Endodermal cell (in vitro differentiated cells): ENCODE measurements around the gene YBX3. TPM values are rescaled to one million over a fixed set of nuclear protein-coding genes. Genes with fewer than 3 reads are reported as not detected.

Experiments used
- DNase-seq: peaks from one replicate; pipeline ENCODE4 v3.0.0-alpha.2; 2017
- H3K27ac ChIP-seq: 2 replicates; pipeline ENCODE4 v1.5.1; 2013; ENCODE audit warnings: mild to moderate bottlenecking, low read depth, low read length, moderate library complexity
- H3K27me3 ChIP-seq: 2 replicates; pipeline ENCODE4 v1.6.1; 2013; ENCODE audit warnings: mild to moderate bottlenecking, low read length, moderate library complexity; ENCODE audit not compliant: insufficient read depth, control insufficient read depth, poor library complexity, severe bottlenecking
- H3K36me3 ChIP-seq: 2 replicates; pipeline ENCODE4 v1.7.0; 2013; ENCODE audit warnings: mild to moderate bottlenecking, low read length, moderate library complexity; ENCODE audit not compliant: control insufficient read depth, insufficient read depth
- H3K4me1 ChIP-seq: one replicate; pipeline ENCODE4 v1.7.0; 2013; ENCODE audit warnings: low read length; ENCODE audit not compliant: control insufficient read depth, insufficient read depth
- H3K4me3 ChIP-seq: 2 replicates; pipeline ENCODE4 v1.5.1; 2013; ENCODE audit warnings: mild to moderate bottlenecking, low read length, moderate library complexity
- H3K9ac ChIP-seq: 2 replicates; pipeline ENCODE4 v1.6.1; 2013; ENCODE audit warnings: mild to moderate bottlenecking, low read length, moderate library complexity; ENCODE audit not compliant: poor library complexity, severe bottlenecking; ENCODE audit errors: extremely low read depth
- H3K9me3 ChIP-seq: 2 replicates; pipeline ENCODE4 v1.6.1; 2013; ENCODE audit warnings: mild to moderate bottlenecking, low read length, moderate library complexity; ENCODE audit not compliant: control insufficient read depth
- H3K27ac Mint-ChIP-seq: 2 replicates; pipeline ENCODE4 v1.8.0; 2020; ENCODE audit warnings: mixed read lengths
- H3K27me3 Mint-ChIP-seq: 2 replicates; pipeline ENCODE4 v1.8.0; 2021; ENCODE audit warnings: mild to moderate bottlenecking, mixed read lengths; ENCODE audit not compliant: insufficient read depth
- H3K36me3 Mint-ChIP-seq: 2 replicates; pipeline ENCODE4 v1.8.0; 2020; ENCODE audit warnings: low read depth, mixed read lengths
- H3K4me1 Mint-ChIP-seq: 2 replicates; pipeline ENCODE4 v1.8.0; 2020; ENCODE audit warnings: mixed read lengths
- H3K4me3 Mint-ChIP-seq: 2 replicates; pipeline ENCODE4 v1.8.0; 2020; ENCODE audit warnings: mild to moderate bottlenecking, moderate library complexity, mixed read lengths
- H3K9me3 Mint-ChIP-seq: 2 replicates; pipeline ENCODE4 v1.8.0; 2020; ENCODE audit warnings: mild to moderate bottlenecking, mixed read lengths
- WGBS, 2 experiments: methylation state at CpG; one replicate each; pipeline versions ENCODE4 v1.1.5 to v1.1.7; 2013; ENCODE audit warnings: missing lambda C conversion rate in 2 of 2, mixed read lengths in 1 of 2; ENCODE audit not compliant: insufficient coverage in 1 of 2, insufficient read length in 1 of 2; 5-methylcytosine and 5-hydroxymethylcytosine counted together
- total RNA-seq, 2 donors: library from RNA; stranded (reverse); fragmentation: NEBNext Ultra II Directional in 1 of 2; extraction: Animal tissue kit (Norgen Biotek cat#: 25700) in 1 of 2; gene quantifications; 2 replicates in 1 of 2; 3 replicates in 1 of 2; pipeline ENCODE4 v1.2.1, GENCODE V29; 2021
- TF ChIP-seq, protein P1 (sequence below): fragments of 200-600 bp; sonication (generic); conservative IDR thresholded peaks from 2 replicates; pipeline ENCODE4 v1.5.0; 2021; ENCODE audit warnings: antibody characterized with exemption, mild to moderate bottlenecking

The YBX3 gene
- total RNA-seq, 2 donors from 2014 or later = 251 to 419 TPM

DNA sequence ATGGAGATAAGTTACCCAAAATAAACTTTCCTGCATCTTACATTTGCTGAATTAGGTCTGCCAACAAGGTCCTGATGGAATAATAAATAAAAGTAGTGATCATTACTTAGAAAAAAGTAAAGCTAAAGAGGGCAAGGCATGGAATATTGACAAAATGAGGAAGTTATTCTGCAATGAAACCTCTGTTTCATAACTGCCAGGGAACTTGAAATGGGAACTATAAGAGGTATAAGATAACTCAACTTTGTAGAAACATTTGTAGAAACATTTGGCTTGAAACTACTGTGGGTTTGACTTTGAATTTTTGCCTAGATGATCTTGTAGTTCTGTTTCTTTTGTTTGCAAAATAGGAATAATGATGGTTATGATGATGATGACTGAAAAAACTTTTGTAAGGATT is 18.7 kb upstream of the YBX3 start:
- Mint-ChIP-seq H3K27ac (no peak overlapping the region), H3K9me3 (peaks cover 2% of the 10 kb centered on the region), H3K36me3 (no peaks in the 10 kb centered on the region), H3K4me1 (peaks cover 14% of the 10 kb centered on the region), H3K4me3 (no peak overlapping the region), H3K27me3 (peaks cover 9% of the 10 kb centered on the region)
- Histone ChIP-seq H3K9me3 (no peaks in the 10 kb centered on the region), H3K27ac (no peak overlapping the region), H3K27me3 (no peaks in the 10 kb centered on the region), H3K36me3 (no peaks in the 10 kb centered on the region), H3K9ac (no peak overlapping the region), H3K4me1 (peaks cover 3% of the 10 kb centered on the region), H3K4me3 (no peak overlapping the region)
- no peak for DNase-seq
- TF ChIP-seq, protein P1, sequence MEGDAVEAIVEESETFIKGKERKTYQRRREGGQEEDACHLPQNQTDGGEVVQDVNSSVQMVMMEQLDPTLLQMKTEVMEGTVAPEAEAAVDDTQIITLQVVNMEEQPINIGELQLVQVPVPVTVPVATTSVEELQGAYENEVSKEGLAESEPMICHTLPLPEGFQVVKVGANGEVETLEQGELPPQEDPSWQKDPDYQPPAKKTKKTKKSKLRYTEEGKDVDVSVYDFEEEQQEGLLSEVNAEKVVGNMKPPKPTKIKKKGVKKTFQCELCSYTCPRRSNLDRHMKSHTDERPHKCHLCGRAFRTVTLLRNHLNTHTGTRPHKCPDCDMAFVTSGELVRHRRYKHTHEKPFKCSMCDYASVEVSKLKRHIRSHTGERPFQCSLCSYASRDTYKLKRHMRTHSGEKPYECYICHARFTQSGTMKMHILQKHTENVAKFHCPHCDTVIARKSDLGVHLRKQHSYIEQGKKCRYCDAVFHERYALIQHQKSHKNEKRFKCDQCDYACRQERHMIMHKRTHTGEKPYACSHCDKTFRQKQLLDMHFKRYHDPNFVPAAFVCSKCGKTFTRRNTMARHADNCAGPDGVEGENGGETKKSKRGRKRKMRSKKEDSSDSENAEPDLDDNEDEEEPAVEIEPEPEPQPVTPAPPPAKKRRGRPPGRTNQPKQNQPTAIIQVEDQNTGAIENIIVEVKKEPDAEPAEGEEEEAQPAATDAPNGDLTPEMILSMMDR = no peak

DNA sequence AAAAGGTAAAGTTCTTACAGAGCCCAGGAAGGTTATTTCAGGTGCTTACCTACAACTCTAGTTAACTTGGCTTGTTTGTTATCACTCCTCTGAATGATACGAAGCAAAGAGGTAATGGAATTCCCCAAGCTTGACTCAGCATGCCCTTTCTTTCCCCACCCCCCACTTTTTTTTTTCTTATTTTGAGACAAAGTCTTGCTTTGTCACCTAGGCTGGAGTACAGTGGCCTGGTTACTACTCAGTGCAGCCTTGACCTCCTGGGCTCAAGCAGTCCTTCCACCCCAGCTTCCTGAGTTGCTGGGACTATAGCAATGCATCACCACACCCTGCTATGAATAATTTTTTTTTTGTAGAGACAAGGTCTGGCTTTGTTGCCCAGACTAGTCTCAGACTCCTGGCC is 17.1 kb upstream of the YBX3 start:
- H3K9me3 Mint-ChIP-seq = peaks cover 2% of the 10 kb centered on the region
- DNase-seq = no peak
- H3K27ac Mint-ChIP-seq = peak overlapping the region; percentile 33

DNA sequence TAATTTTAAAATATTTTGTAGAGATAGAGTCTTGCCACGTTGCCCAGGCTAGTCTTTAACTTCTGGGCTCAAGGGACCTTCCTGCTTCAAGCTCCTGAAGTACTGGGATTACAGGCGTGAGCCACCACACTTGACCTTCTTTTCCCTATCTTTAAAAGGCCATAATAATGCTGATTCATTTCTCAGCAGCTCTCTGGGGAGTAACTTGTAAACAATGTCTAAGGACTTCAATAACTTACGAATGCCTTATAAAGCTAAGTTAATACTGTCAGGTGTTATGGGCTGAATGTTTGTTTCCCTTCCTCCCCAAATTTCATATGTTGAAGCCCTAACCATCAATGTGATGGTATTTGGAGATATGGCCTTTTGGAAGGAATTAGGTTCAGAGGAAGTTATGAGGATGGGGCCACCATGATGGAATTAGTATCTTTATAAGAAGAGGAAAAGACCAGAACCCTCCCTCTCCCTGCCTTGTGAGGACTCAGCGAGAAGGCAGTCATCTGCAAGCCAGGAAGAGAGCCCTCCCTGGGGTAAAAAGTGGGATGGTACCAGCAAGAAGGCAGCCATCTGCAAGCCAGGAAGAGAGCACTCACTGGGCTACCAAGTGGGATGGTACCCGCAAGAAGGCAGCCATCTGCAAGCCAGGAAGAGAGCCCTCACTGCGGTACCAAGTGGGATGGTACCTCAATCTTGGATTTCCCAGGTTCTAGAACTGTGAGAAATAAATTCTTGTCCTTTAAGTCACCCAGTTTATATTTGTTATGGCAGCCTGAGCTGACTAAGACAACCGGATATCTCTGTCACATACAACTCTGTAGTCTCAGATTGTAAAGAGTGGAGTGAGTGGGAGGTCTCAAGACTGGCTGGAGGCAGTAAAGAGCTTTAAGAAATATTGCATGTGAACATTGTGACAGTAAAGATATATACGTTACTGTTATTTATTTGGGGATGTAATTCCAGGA is 16.3 kb upstream of the YBX3 start:
- H3K36me3 Mint-ChIP-seq = no peaks in the 10 kb centered on the region
- H3K9me3 Mint-ChIP-seq = peaks cover 2% of the 10 kb centered on the region
- no peaks in the 10 kb centered on the region for H3K27me3 Mint-ChIP-seq
- no peaks in the 10 kb centered on the region for H3K27me3 ChIP-seq
- peak overlapping the region; percentile 33 for H3K27ac Mint-ChIP-seq
- peaks cover 3% of the 10 kb centered on the region for H3K4me1 ChIP-seq
- no peak overlapping the region for H3K4me3 Mint-ChIP-seq
- H3K9me3 ChIP-seq = no peaks in the 10 kb centered on the region
- H3K4me1 Mint-ChIP-seq = peaks cover 11% of the 10 kb centered on the region
- H3K4me3 ChIP-seq = no peak overlapping the region
- H3K9ac ChIP-seq = no peak overlapping the region
- no peak for DNase-seq
- TF ChIP-seq, protein P1 = no peak
- no peaks in the 10 kb centered on the region for H3K36me3 ChIP-seq
- H3K27ac ChIP-seq = no peak overlapping the region
- 94 to 97% methylated on average over 6 to 8 of the region's 8 CpGs for WGBS, 2 experiments

More for the DNA sequence above, 17.1 kb upstream of the YBX3 start:
- no peak overlapping the region for H3K27ac ChIP-seq
- peaks cover 3% of the 10 kb centered on the region for H3K4me1 ChIP-seq
- H3K4me3 ChIP-seq = no peak overlapping the region
- H3K27me3 ChIP-seq = no peaks in the 10 kb centered on the region
- H3K27me3 Mint-ChIP-seq = no peaks in the 10 kb centered on the region
- no peaks in the 10 kb centered on the region for H3K9me3 ChIP-seq
- WGBS, 2 experiments = 58 to 75% methylated on average over 1 of the region's 1 CpG
- H3K4me1 Mint-ChIP-seq = peaks cover 14% of the 10 kb centered on the region
- H3K4me3 Mint-ChIP-seq = no peak overlapping the region
- TF ChIP-seq, protein P1 = no peak
- no peaks in the 10 kb centered on the region for H3K36me3 Mint-ChIP-seq
- no peak overlapping the region for H3K9ac ChIP-seq
- no peaks in the 10 kb centered on the region for H3K36me3 ChIP-seq
